Fibroblast of lung (primary cell): ENCODE data around the gene FAM20C.

Experiments
- CTCF ChIP-seq, 2 donors: IDR thresholded peaks in 1 of 2; conservative IDR thresholded peaks in 1 of 2; 1 replicate in 1 of 2; 2 replicates in 1 of 2; pipeline ENCODE4 v1.5.1; 2011 to 2012; ENCODE audit warnings: low read length in 2 of 2, control low read depth in 1 of 2, inconsistent platforms in 1 of 2, low read depth in 1 of 2, mild to moderate bottlenecking in 1 of 2
- EZH2 ChIP-seq: IDR thresholded peaks from 2 replicates; pipeline ENCODE4 v1.5.1; 2012; ENCODE audit warnings: low read length, control low read depth, mild to moderate bottlenecking; ENCODE audit errors: missing control alignments

GRCh38 chr7:299169-299568, 106.8 kb downstream of the FAM20C start:
- TF ChIP-seq CTCF (conservative IDR thresholded peaks at IDR 0.05 in 1 of 2, IDR thresholded peaks at IDR 0.05 in 1 of 2; ENCODE audit: low read depth in 1 of 2, low read length in 2 of 2) (no peak), EZH2 (no peak)
